Measurements from ENCODE around the gene HLF. TPM values are rescaled to one million over a fixed set of nuclear protein-coding genes. Genes with fewer than 3 reads are reported as not detected.

The HLF gene
- total and polyA plus RNA-seq, 4 donors = 8.0 to 59.3 (median 24.6) TPM

DNA sequence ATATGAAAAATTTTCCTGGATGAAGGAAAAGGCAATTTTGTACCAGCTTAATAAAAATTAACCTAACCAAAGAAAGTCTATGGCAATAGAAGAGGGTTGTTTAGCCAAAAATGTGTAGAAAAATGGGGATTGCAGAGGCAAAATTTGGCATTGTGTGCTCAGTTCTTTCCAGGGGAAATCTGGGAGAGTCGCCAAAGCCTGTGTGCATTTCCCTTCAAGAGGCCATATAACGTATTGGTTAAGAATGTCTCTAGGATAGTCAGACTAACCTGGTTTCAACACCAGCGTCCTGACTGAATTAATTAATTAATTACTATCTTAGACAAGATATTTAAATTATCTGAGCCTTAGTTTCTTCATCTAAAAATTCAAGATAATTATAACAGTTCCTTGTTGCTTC lies 44.8 kb upstream of the HLF start:
- WGBS = 45% methylated on average over 3 of the region's 3 CpGs
- DNase-seq (ENCODE audit: low spot score) = no peak
- no peaks in the 10 kb centered on the region for H3K27me3 ChIP-seq (ENCODE audit: control insufficient read depth in 4 of 4, insufficient read depth in 4 of 4, low read length in 3 of 4)
- H3K9ac ChIP-seq (ENCODE audit: low read depth in 1 of 2, low read length in 2 of 2) = no peak overlapping the region
- TF ChIP-seq FOXA1 (IDR thresholded peaks at IDR 0.05) = no peak
- no peak for TF ChIP-seq FOXA2 (IDR thresholded peaks at IDR 0.05)
- TF ChIP-seq RAD21 (IDR thresholded peaks at IDR 0.05) = no peak
- TF ChIP-seq CTCF (IDR thresholded peaks at IDR 0.05; ENCODE audit: low read depth, low read length, missing input control) = no peak
- TF ChIP-seq JUND (IDR thresholded peaks at IDR 0.05) = no peak
- TF ChIP-seq GABPA (IDR thresholded peaks at IDR 0.05 in 1 of 2, conservative IDR thresholded peaks at IDR 0.05 in 1 of 2) = no peak
- TF ChIP-seq ATF3 (IDR thresholded peaks at IDR 0.05) = no peak
- no peak for TF ChIP-seq YY1 (IDR thresholded peaks at IDR 0.05)
- no peak for TF ChIP-seq SP1 (IDR thresholded peaks at IDR 0.05)
- no peak for TF ChIP-seq HNF4G (IDR thresholded peaks at IDR 0.05)
- H3K4me3 ChIP-seq (ENCODE audit: low read depth in 1 of 3, low read length in 3 of 3) = no peak overlapping the region
- H3K27ac ChIP-seq (ENCODE audit: low read depth in 1 of 2, low read length in 2 of 2) = no peak overlapping the region
- H3K36me3 ChIP-seq (ENCODE audit: control insufficient read depth in 4 of 4, insufficient read depth in 3 of 4, low read depth in 1 of 4, low read length in 3 of 4) = no peaks in the 10 kb centered on the region
- peaks cover 0 to 2% (median 0%) of the 10 kb centered on the region in 4 donors for H3K4me1 ChIP-seq (ENCODE audit: control insufficient read depth in 4 of 4, insufficient read depth in 4 of 4, low read length in 3 of 4)
- no peaks in the 10 kb centered on the region for H3K9me3 ChIP-seq (ENCODE audit: control insufficient read depth in 4 of 4, low read length in 3 of 4)

DNA sequence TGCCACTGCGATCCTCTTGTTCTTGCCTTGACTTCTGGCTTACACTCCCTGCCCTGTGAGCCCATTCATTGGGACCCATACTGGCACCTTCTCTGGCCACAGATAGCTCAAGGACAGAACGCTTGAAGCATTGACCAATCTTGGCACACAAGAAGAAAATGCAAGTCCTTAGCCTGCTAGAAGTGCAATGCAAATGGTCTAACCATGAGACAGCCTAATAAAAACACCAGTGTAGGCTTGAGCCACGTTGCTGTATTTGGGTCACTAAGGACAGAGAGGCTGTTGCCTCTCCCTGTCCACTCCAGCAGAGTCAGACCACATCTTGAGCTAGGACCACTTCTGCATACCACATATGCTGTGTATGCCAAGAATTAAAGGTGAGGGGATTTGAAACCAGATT lies 41.2 kb upstream of the HLF start:
- peaks cover 0 to 2% (median 0%) of the 10 kb centered on the region in 4 donors for H3K4me1 ChIP-seq (ENCODE audit: control insufficient read depth in 4 of 4, insufficient read depth in 4 of 4, low read length in 3 of 4)

DNA sequence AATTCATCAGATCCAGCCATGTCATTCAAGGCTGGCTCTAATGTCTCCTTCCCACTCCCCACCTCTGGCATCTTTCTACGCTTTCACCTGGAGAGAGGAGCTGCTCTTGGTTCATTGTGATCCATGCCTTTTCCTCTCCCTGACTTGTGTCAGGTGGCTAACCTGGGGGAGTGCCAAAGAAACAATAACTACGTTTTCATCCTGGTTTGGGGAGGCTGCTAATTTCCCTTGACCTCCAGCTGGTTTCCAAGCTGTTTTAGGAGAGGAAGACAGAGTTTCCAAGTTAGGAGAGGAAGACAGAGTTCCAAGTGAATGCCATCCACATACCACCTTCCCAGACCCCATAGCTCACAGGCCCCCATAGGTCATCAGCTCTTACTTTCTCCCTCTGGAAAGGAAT lies 40.0 kb upstream of the HLF start:
- no peak overlapping the region for H3K4me3 ChIP-seq (ENCODE audit: low read depth in 1 of 3, low read length in 3 of 3)
- H3K4me1 ChIP-seq (ENCODE audit: control insufficient read depth in 4 of 4, insufficient read depth in 4 of 4, low read length in 3 of 4) = no peaks in the 10 kb centered on the region
- no peaks in the 10 kb centered on the region for H3K9me3 ChIP-seq (ENCODE audit: control insufficient read depth in 4 of 4, low read length in 3 of 4)
- WGBS = 87% methylated on average over 2 of the region's 2 CpGs
- H3K27ac ChIP-seq (ENCODE audit: low read depth in 1 of 2, low read length in 2 of 2) = no peak overlapping the region
- H3K36me3 ChIP-seq (ENCODE audit: control insufficient read depth in 4 of 4, insufficient read depth in 3 of 4, low read depth in 1 of 4, low read length in 3 of 4) = no peaks in the 10 kb centered on the region
- no peak overlapping the region for H3K9ac ChIP-seq (ENCODE audit: low read depth in 1 of 2, low read length in 2 of 2)
- no peak for DNase-seq (ENCODE audit: low spot score)
- TF ChIP-seq YY1 (IDR thresholded peaks at IDR 0.05) (no peak), RAD21 (IDR thresholded peaks at IDR 0.05) (no peak), MAX (IDR thresholded peaks at IDR 0.05) (no peak), GABPA (IDR thresholded peaks at IDR 0.05 in 1 of 2, conservative IDR thresholded peaks at IDR 0.05 in 1 of 2) (no peak), ATF3 (IDR thresholded peaks at IDR 0.05) (no peak), HNF4G (IDR thresholded peaks at IDR 0.05) (no peak), JUND (IDR thresholded peaks at IDR 0.05) (no peak), RXRA (IDR thresholded peaks at IDR 0.05) (no peak), HNF4A (conservative IDR thresholded peaks at IDR 0.05) (no peak), SP1 (IDR thresholded peaks at IDR 0.05) (no peak), NR2F2 (IDR thresholded peaks at IDR 0.05) (no peak)
- TF ChIP-seq, protein P1, sequence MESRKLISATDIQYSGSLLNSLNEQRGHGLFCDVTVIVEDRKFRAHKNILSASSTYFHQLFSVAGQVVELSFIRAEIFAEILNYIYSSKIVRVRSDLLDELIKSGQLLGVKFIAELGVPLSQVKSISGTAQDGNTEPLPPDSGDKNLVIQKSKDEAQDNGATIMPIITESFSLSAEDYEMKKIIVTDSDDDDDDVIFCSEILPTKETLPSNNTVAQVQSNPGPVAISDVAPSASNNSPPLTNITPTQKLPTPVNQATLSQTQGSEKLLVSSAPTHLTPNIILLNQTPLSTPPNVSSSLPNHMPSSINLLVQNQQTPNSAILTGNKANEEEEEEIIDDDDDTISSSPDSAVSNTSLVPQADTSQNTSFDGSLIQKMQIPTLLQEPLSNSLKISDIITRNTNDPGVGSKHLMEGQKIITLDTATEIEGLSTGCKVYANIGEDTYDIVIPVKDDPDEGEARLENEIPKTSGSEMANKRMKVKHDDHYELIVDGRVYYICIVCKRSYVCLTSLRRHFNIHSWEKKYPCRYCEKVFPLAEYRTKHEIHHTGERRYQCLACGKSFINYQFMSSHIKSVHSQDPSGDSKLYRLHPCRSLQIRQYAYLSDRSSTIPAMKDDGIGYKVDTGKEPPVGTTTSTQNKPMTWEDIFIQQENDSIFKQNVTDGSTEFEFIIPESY (IDR thresholded peaks at IDR 0.05) = no peak
- TF ChIP-seq, protein P2, sequence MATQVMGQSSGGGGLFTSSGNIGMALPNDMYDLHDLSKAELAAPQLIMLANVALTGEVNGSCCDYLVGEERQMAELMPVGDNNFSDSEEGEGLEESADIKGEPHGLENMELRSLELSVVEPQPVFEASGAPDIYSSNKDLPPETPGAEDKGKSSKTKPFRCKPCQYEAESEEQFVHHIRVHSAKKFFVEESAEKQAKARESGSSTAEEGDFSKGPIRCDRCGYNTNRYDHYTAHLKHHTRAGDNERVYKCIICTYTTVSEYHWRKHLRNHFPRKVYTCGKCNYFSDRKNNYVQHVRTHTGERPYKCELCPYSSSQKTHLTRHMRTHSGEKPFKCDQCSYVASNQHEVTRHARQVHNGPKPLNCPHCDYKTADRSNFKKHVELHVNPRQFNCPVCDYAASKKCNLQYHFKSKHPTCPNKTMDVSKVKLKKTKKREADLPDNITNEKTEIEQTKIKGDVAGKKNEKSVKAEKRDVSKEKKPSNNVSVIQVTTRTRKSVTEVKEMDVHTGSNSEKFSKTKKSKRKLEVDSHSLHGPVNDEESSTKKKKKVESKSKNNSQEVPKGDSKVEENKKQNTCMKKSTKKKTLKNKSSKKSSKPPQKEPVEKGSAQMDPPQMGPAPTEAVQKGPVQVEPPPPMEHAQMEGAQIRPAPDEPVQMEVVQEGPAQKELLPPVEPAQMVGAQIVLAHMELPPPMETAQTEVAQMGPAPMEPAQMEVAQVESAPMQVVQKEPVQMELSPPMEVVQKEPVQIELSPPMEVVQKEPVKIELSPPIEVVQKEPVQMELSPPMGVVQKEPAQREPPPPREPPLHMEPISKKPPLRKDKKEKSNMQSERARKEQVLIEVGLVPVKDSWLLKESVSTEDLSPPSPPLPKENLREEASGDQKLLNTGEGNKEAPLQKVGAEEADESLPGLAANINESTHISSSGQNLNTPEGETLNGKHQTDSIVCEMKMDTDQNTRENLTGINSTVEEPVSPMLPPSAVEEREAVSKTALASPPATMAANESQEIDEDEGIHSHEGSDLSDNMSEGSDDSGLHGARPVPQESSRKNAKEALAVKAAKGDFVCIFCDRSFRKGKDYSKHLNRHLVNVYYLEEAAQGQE (IDR thresholded peaks at IDR 0.05) = no peak
- H3K27me3 ChIP-seq (ENCODE audit: control insufficient read depth in 4 of 4, insufficient read depth in 4 of 4, low read length in 3 of 4) = no peaks in the 10 kb centered on the region

More for the DNA sequence above, 41.2 kb upstream of the HLF start:
- Histone ChIP-seq H3K4me3 (ENCODE audit: low read depth in 1 of 3, low read length in 3 of 3) (no peak overlapping the region), H3K9ac (ENCODE audit: low read depth in 1 of 2, low read length in 2 of 2) (no peak overlapping the region), H3K27ac (ENCODE audit: low read depth in 1 of 2, low read length in 2 of 2) (no peak overlapping the region), H3K9me3 (ENCODE audit: control insufficient read depth in 4 of 4, low read length in 3 of 4) (no peaks in the 10 kb centered on the region), H3K36me3 (ENCODE audit: control insufficient read depth in 4 of 4, insufficient read depth in 3 of 4, low read depth in 1 of 4, low read length in 3 of 4) (no peaks in the 10 kb centered on the region), H3K27me3 (ENCODE audit: control insufficient read depth in 4 of 4, insufficient read depth in 4 of 4, low read length in 3 of 4) (no peaks in the 10 kb centered on the region)
- no peak for DNase-seq (ENCODE audit: low spot score)
- TF ChIP-seq EGR1 (IDR thresholded peaks at IDR 0.05; ENCODE audit: low read depth in 2 of 2) (no peak), NR2F2 (IDR thresholded peaks at IDR 0.05) (no peak)
- 81% methylated on average over 3 of the region's 3 CpGs for WGBS

All from liver (tissue), 9 donors.